HFF-Myc (cell line): Measurements from ENCODE around the gene DRGX.

Experiments used
- DNase-seq: peaks from one replicate; pipeline ENCODE4 v3.0.0-alpha.2; 2011; ENCODE audit warnings: low read depth; ENCODE audit errors: extremely low read depth
- H3K4me3 ChIP-seq: replicated peaks from 2 replicates; pipeline ENCODE4 v1.5.1; 2011; ENCODE audit warnings: low read depth, mild to moderate bottlenecking, control low read depth, low read length
- TF ChIP-seq, protein P1 (sequence below): IDR thresholded peaks from 2 replicates; pipeline ENCODE4 v1.5.1; 2012; ENCODE audit warnings: mild to moderate bottlenecking, low read depth, low read length, control low read depth; ENCODE audit errors: missing control alignments

DRGX gene

GRCh38 chr10:49318028-49318427 is 77.9 kb downstream of the DRGX start:
- H3K4me3 ChIP-seq = no peak overlapping the region
- TF ChIP-seq, protein P1, sequence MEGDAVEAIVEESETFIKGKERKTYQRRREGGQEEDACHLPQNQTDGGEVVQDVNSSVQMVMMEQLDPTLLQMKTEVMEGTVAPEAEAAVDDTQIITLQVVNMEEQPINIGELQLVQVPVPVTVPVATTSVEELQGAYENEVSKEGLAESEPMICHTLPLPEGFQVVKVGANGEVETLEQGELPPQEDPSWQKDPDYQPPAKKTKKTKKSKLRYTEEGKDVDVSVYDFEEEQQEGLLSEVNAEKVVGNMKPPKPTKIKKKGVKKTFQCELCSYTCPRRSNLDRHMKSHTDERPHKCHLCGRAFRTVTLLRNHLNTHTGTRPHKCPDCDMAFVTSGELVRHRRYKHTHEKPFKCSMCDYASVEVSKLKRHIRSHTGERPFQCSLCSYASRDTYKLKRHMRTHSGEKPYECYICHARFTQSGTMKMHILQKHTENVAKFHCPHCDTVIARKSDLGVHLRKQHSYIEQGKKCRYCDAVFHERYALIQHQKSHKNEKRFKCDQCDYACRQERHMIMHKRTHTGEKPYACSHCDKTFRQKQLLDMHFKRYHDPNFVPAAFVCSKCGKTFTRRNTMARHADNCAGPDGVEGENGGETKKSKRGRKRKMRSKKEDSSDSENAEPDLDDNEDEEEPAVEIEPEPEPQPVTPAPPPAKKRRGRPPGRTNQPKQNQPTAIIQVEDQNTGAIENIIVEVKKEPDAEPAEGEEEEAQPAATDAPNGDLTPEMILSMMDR = no peak
- DNase-seq = no peak

- DNase-seq = no peak
- TF ChIP-seq, protein P1 = no peak
- no peak overlapping the region for H3K4me3 ChIP-seq
Observed at GRCh38 chr10:49314806-49315205, 81.1 kb downstream of the DRGX start.
